AML-193 (cell line): ENCODE data around the gene C1QC.

Experiments used
- DNase-seq, 2 experiments: peaks; one replicate each; lab custom pipeline; 2025; lab: John Stamatoyannopoulos, UW

Gene C1QC

GRCh38 chr1:22681556-22682276, 38.3 kb downstream of the C1QC start:
- no peak for DNase-seq

- DNase-seq: no peak
These were observed 40.1 kb downstream of the C1QC start for GRCh38 chr1:22683547-22683946.

GRCh38 chr1:22685591-22686059, 42.2 kb downstream of the C1QC start:
- no peak for DNase-seq

DNA sequence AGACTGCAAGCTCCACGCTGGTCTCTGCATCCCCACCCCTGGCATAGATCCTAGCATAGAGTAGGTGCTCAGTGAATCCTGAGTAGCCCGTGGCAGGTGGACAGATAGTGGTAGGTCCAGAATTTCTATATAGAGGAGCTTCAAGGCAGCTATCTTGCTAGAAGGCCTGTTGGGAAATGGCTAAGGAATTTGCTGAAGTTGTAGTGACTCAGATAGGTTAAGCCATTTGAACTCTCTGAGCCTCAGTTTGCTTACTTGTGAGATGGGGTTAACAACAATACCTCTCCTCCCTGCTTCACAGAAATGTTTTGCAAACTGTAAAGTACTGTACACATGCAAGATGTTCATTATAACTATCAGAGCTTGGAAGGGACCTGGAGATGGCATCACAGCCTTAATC, 43.8 kb downstream of the C1QC start:
- DNase-seq: no peak

- DNase-seq: no peak
These were observed 45.0 kb downstream of the C1QC start for GRCh38 chr1:22688466-22688865.

- no peak for DNase-seq
These were observed 46.1 kb downstream of the C1QC start for GRCh38 chr1:22689505-22689904.

- DNase-seq: no peak
These were observed 47.8 kb downstream of the C1QC start for GRCh38 chr1:22691031-22691753.

- no peak for DNase-seq
These were observed 50.7 kb downstream of the C1QC start for GRCh38 chr1:22694172-22694571.

- DNase-seq: no peak
These were observed 53.2 kb downstream of the C1QC start for GRCh38 chr1:22696610-22697009.
